ENCODE data around the gene MPV17. TPM values are rescaled to one million over a fixed set of nuclear protein-coding genes. Genes with fewer than 3 reads are reported as not detected.
"Not testable (repeated sequence)": the region's sequence is repeated elsewhere in the genome, so short reads cannot be mapped to it uniquely, and the experiment has no call there.

MPV17 gene
- total and polyA plus RNA-seq, 2 donors (not counting 1 experiment from before 2014, with no cell fraction given) = 83.2 to 272 TPM

GRCh38 chr2:27354597-27354927 is 31.7 kb upstream of the MPV17 start:
- H3K27ac ChIP-seq (ENCODE audit: insufficient read depth, low read length) = no peak overlapping the region

GRCh38 chr2:27353762-27354596 is 31.1 kb upstream of the MPV17 start:
- Histone ChIP-seq H3K27me3 (ENCODE audit: control insufficient read depth, insufficient read depth, low read length) (no peaks in the 10 kb centered on the region), H3K4me2 (ENCODE audit: extremely low read depth, insufficient read depth, low read length) (no peak overlapping the region), H3K4me1 (ENCODE audit: control insufficient read depth, extremely low read depth, insufficient read depth, low read length) (peaks cover 8% of the 10 kb centered on the region), H3K79me2 (ENCODE audit: control insufficient read depth, insufficient read depth, low read length) (peaks cover 63% of the 10 kb centered on the region), H4K20me1 (ENCODE audit: control insufficient read depth, extremely low read depth, insufficient read depth, low read length) (no peaks in the 10 kb centered on the region), H3K9ac (ENCODE audit: insufficient read depth, low read length) (no peak overlapping the region), H3K27ac (ENCODE audit: insufficient read depth, low read length) (no peak overlapping the region), H2AFZ (ENCODE audit: low read length) (no peak overlapping the region), H3K4me3 (replicated peaks in 1 of 4; ENCODE audit: control extremely low read depth in 1 of 4, insufficient read depth in 1 of 4, low read depth in 3 of 4, low read length in 4 of 4) (no peak overlapping the region), H3K36me3 (ENCODE audit: control insufficient read depth, insufficient read depth, low read length) (no peaks in the 10 kb centered on the region), H3K9me3 (ENCODE audit: control insufficient read depth, insufficient read depth, low read depth, low read length) (no peaks in the 10 kb centered on the region)
- TF ChIP-seq CTCF (conservative IDR thresholded peaks at IDR 0.05 in 1 of 2, IDR thresholded peaks at IDR 0.05 in 1 of 2; ENCODE audit: low read depth in 1 of 2, low read length in 2 of 2) (no peak), EZH2 (IDR thresholded peaks at IDR 0.05; ENCODE audit: low read length, missing control alignments) (no peak)
- peak in 1 of 2 donors; percentile 45 for DNase-seq (ENCODE audit: low read depth in 2 of 2)

More at GRCh38 chr2:27354597-27354927, 31.7 kb upstream of the MPV17 start:
- Histone ChIP-seq H3K4me3 (replicated peaks in 1 of 4; ENCODE audit: control extremely low read depth in 1 of 4, insufficient read depth in 1 of 4, low read depth in 3 of 4, low read length in 4 of 4) (no peak overlapping the region), H3K9me3 (ENCODE audit: control insufficient read depth, insufficient read depth, low read depth, low read length) (no peaks in the 10 kb centered on the region), H3K4me1 (ENCODE audit: control insufficient read depth, extremely low read depth, insufficient read depth, low read length) (peaks cover 8% of the 10 kb centered on the region), H3K9ac (ENCODE audit: insufficient read depth, low read length) (no peak overlapping the region), H3K79me2 (ENCODE audit: control insufficient read depth, insufficient read depth, low read length) (peaks cover 63% of the 10 kb centered on the region), H3K36me3 (ENCODE audit: control insufficient read depth, insufficient read depth, low read length) (no peaks in the 10 kb centered on the region), H3K27me3 (ENCODE audit: control insufficient read depth, insufficient read depth, low read length) (no peaks in the 10 kb centered on the region), H2AFZ (ENCODE audit: low read length) (no peak overlapping the region), H4K20me1 (ENCODE audit: control insufficient read depth, extremely low read depth, insufficient read depth, low read length) (no peaks in the 10 kb centered on the region), H3K4me2 (ENCODE audit: extremely low read depth, insufficient read depth, low read length) (no peak overlapping the region)
- TF ChIP-seq EZH2 (IDR thresholded peaks at IDR 0.05; ENCODE audit: low read length, missing control alignments) (no peak), CTCF (conservative IDR thresholded peaks at IDR 0.05 in 1 of 2, IDR thresholded peaks at IDR 0.05 in 1 of 2; ENCODE audit: low read depth in 1 of 2, low read length in 2 of 2) (no peak)
- DNase-seq (ENCODE audit: low read depth in 2 of 2) = no peak

- not testable (repeated sequence) for H3K4me1 ChIP-seq (ENCODE audit: control insufficient read depth, extremely low read depth, insufficient read depth, low read length); H3K36me3 ChIP-seq (ENCODE audit: control insufficient read depth, insufficient read depth, low read length); H3K9me3 ChIP-seq (ENCODE audit: control insufficient read depth, insufficient read depth, low read depth, low read length); H3K9ac ChIP-seq (ENCODE audit: insufficient read depth, low read length); H4K20me1 ChIP-seq (ENCODE audit: control insufficient read depth, extremely low read depth, insufficient read depth, low read length); H3K4me3 ChIP-seq (replicated peaks in 1 of 4; ENCODE audit: control extremely low read depth in 1 of 4, insufficient read depth in 1 of 4, low read depth in 3 of 4, low read length in 4 of 4); H3K27ac ChIP-seq (ENCODE audit: insufficient read depth, low read length); H2AFZ ChIP-seq (ENCODE audit: low read length); H3K4me2 ChIP-seq (ENCODE audit: extremely low read depth, insufficient read depth, low read length); H3K27me3 ChIP-seq (ENCODE audit: control insufficient read depth, insufficient read depth, low read length); DNase-seq (ENCODE audit: low read depth in 2 of 2)
- peaks cover 62% of the 10 kb centered on the region for H3K79me2 ChIP-seq (ENCODE audit: control insufficient read depth, insufficient read depth, low read length)
Observed at GRCh38 chr2:27353386-27353761, 30.5 kb upstream of the MPV17 start.

All from fibroblast of lung (primary cell).